PC-9 (cell line): ENCODE measurements around the gene RAB29. TPM values are rescaled to one million over a fixed set of nuclear protein-coding genes. Genes with fewer than 3 reads are reported as not detected.

Experiments used
- BruUV-seq: library from RNA; stranded (reverse); fragments of 400-500 nt; replicated peaks from 2 replicates; lab custom pipeline; 2021; lab: Mats Ljungman, UMichigan
- CTCF ChIA-PET: fragments of 300-600 bp; sonication (Branson Sonifier 250); formaldehyde crosslinking; loops from one replicate; lab custom pipeline; 2022; ENCODE audit warnings: antibody characterized with exemption; lab: Charles Lee
- POLR2A ChIA-PET: fragments of 300-600 bp; sonication (Branson Sonifier 250); formaldehyde crosslinking; loops from one replicate; lab custom pipeline; 2022; ENCODE audit warnings: antibody characterized with exemption; ENCODE audit not compliant: unreplicated experiment; lab: Charles Lee
- DNase-seq, 2 experiments: peaks; one replicate each; pipeline versions ENCODE4 v3.0.0 to v3.0.0-alpha.2; 2015 to 2022; ENCODE audit warnings: mixed read lengths in 1 of 2
- H2AFZ ChIP-seq: fragments of 200-600 bp; sonication (generic); 2 replicates; pipeline ENCODE4 v1.8.1; 2017; ENCODE audit warnings: antibody characterized with exemption
- H3F3A ChIP-seq: fragments of 200-600 bp; sonication (generic); 2 replicates; pipeline ENCODE4 v1.8.1; 2017; ENCODE audit warnings: antibody characterized with exemption, mild to moderate bottlenecking, low read depth; ENCODE audit not compliant: insufficient read depth
- H3K27ac ChIP-seq: fragments of 200-600 bp; sonication (generic); 2 replicates; pipeline ENCODE4 v1.6.1; 2016; ENCODE audit warnings: mixed run types
- H3K27me3 ChIP-seq: fragments of 200-600 bp; sonication (generic); 2 replicates; pipeline ENCODE4 v1.6.1; 2016; ENCODE audit warnings: low read depth, mixed run types; ENCODE audit not compliant: insufficient read depth
- H3K36me3 ChIP-seq: fragments of 200-600 bp; sonication (generic); 2 replicates; pipeline ENCODE4 v1.6.1; 2016; ENCODE audit warnings: low read depth, mixed run types
- H3K4me1 ChIP-seq: fragments of 200-600 bp; sonication (generic); replicated peaks from 2 replicates; pipeline ENCODE4 v1.6.1; 2016; ENCODE audit warnings: mixed run types; ENCODE audit not compliant: insufficient read depth
- H3K4me2 ChIP-seq: fragments of 200-600 bp; sonication (generic); 2 replicates; pipeline ENCODE4 v1.6.1; 2017; ENCODE audit warnings: mixed run types
- H3K4me3 ChIP-seq: fragments of 200-600 bp; sonication (generic); 2 replicates; pipeline ENCODE4 v1.6.1; 2016; ENCODE audit warnings: mixed run types
- H3K79me2 ChIP-seq: fragments of 200-600 bp; sonication (generic); 2 replicates; pipeline ENCODE4 v1.6.1; 2017; ENCODE audit warnings: low read depth, mixed run types
- H3K9me2 ChIP-seq: fragments of 200-600 bp; sonication (generic); 2 replicates; pipeline ENCODE4 v1.8.1; 2017; ENCODE audit warnings: mild to moderate bottlenecking; ENCODE audit not compliant: insufficient read depth
- H3K9me3 ChIP-seq: fragments of 200-600 bp; sonication (generic); 2 replicates; pipeline ENCODE4 v1.8.1; 2016; ENCODE audit warnings: low read depth; ENCODE audit not compliant: insufficient read depth
- H4K20me1 ChIP-seq: fragments of 200-600 bp; sonication (generic); 2 replicates; pipeline ENCODE4 v1.8.1; 2017; ENCODE audit not compliant: insufficient read depth
- EZH2 ChIP-seq: fragments of 200-600 bp; sonication (generic); IDR thresholded peaks from 2 replicates; pipeline ENCODE4 v1.8.0; 2017; ENCODE audit warnings: antibody characterized with exemption, low read depth
- intact Hi-C: fragments of 100-400 bp; cut with micrococcal nuclease; formaldehyde crosslinking; loops from one replicate; pipeline ENCODE4 v1.10.0; 2022; ENCODE audit not compliant: unreplicated experiment
- total RNA-seq: library from RNA; stranded (reverse); gene quantifications from 2 replicates; pipeline ENCODE4 v1.2.3, GENCODE V29; 2021
- TF ChIP-seq, protein P1 (sequence below): fragments of 200-600 bp; sonication (generic); conservative IDR thresholded peaks from 2 replicates; pipeline ENCODE4 v1.6.1; 2017; ENCODE audit warnings: mixed run types, antibody characterized with exemption, mild to moderate bottlenecking, moderate library complexity

The RAB29 gene
- total RNA-seq, 1 experiment from 2014 or later = 10.4 TPM

DNA sequence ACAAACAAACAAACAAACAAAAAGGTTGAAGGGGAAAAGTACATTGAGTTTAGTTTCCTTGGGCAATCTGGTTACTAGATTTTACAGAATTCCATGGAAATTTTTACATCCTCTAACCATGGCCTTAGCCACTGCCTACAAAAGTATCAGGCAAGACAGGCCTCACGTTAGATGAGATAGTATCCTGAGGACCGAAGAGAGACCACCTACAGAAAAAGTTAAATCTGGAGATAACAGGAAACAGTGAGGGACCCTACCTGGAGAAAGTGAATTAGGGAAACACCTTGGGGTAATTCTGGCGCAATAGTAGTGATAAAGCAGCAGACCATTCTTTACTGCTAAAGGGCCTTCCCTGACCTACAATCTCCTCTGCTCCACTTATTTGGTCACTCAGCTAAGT is 8.7 kb downstream of the RAB29 start:
- no peak overlapping the region for H3K4me2 ChIP-seq
- H3K79me2 ChIP-seq = no peaks in the 10 kb centered on the region
- H3K9me2 ChIP-seq = no peaks in the 10 kb centered on the region
- CTCF ChIA-PET = no interaction called here
- H4K20me1 ChIP-seq = no peaks in the 10 kb centered on the region
- BruUV-seq = no TSS peak
- H3K36me3 ChIP-seq = no peaks in the 10 kb centered on the region
- intact Hi-C loops = no loop called here
- no peaks in the 10 kb centered on the region; the same call in 1 of the 2 replicates for H3F3A ChIP-seq
- no peak for TF ChIP-seq EZH2
- TF ChIP-seq, protein P1, sequence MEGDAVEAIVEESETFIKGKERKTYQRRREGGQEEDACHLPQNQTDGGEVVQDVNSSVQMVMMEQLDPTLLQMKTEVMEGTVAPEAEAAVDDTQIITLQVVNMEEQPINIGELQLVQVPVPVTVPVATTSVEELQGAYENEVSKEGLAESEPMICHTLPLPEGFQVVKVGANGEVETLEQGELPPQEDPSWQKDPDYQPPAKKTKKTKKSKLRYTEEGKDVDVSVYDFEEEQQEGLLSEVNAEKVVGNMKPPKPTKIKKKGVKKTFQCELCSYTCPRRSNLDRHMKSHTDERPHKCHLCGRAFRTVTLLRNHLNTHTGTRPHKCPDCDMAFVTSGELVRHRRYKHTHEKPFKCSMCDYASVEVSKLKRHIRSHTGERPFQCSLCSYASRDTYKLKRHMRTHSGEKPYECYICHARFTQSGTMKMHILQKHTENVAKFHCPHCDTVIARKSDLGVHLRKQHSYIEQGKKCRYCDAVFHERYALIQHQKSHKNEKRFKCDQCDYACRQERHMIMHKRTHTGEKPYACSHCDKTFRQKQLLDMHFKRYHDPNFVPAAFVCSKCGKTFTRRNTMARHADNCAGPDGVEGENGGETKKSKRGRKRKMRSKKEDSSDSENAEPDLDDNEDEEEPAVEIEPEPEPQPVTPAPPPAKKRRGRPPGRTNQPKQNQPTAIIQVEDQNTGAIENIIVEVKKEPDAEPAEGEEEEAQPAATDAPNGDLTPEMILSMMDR = no peak
- no peaks in the 10 kb centered on the region for H3K27me3 ChIP-seq
- POLR2A ChIA-PET = interaction anchor here (0.6 kb wide), 1 partner anchor 185 kb away, joined by 7 read pairs; no protein-coding TSS in a partner anchor
- DNase-seq = no peak
- no peaks in the 10 kb centered on the region for H3K9me3 ChIP-seq
- H3K4me1 ChIP-seq = no peaks in the 10 kb centered on the region; the same call in 1 of the 2 replicates
- H3K4me3 ChIP-seq = no peak overlapping the region
- H3K27ac ChIP-seq = no peak overlapping the region
- H2AFZ ChIP-seq = no peak overlapping the region

DNA sequence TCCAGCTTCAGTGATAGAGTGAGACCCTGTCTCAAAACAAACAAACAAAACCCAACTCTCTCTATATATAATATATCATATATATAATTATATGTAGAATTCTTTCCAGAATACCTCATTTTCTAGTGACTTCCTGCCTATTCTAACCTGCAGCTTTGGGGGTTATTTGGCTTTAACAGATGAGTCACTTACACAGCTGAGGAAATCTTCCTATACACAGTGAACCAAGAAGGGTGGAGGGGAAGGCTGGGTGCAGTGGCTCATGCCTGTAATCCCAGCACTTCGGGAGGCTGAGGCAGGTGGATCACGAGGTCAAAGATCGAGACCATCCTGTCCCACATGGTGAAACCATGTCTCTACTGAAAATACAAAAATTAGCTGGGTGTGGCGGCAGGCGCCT is 9.2 kb downstream of the RAB29 start:
- H3K4me1 ChIP-seq = no peaks in the 10 kb centered on the region; the same call in 1 of the 2 replicates
- H3K36me3 ChIP-seq = no peaks in the 10 kb centered on the region
- H3K9me3 ChIP-seq = no peaks in the 10 kb centered on the region
- POLR2A ChIA-PET = interaction anchor here (0.6 kb wide), 3 partner anchors 17 to 223 kb away, joined by 7 to 23 read pairs (median 8); no protein-coding TSS in a partner anchor
- H3F3A ChIP-seq = no peaks in the 10 kb centered on the region; the same call in 1 of the 2 replicates
- TF ChIP-seq EZH2 = no peak
- TF ChIP-seq, protein P1 = no peak
- DNase-seq = no peak
- no peak overlapping the region for H2AFZ ChIP-seq
- no peak overlapping the region for H3K27ac ChIP-seq
- H3K4me3 ChIP-seq = no peak overlapping the region
- H3K79me2 ChIP-seq = no peaks in the 10 kb centered on the region
- no peaks in the 10 kb centered on the region for H3K9me2 ChIP-seq
- no peaks in the 10 kb centered on the region for H4K20me1 ChIP-seq
- intact Hi-C loops = no loop called here
- BruUV-seq = no TSS peak
- H3K27me3 ChIP-seq = no peaks in the 10 kb centered on the region
- CTCF ChIA-PET = no interaction called here
- H3K4me2 ChIP-seq = no peak overlapping the region

DNA sequence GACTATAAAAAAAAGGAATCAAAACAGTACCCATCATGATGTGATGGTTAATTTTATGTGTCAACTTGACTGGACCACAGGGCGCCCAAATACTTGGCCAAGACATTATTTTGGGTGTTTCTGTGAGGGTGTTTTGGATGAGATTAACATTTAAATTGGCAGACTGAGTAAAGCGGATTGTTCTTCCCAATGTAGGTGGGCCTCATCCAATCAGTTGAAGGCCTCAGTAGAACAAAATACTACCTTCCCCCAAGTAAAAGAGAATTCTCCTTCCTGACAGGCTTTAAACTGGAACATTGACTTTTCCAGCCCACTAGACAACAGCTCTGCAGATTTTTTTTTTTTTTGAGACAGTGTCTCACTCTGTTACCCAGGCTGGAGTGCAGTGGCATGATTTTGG is 10.7 kb downstream of the RAB29 start:
- Histone ChIP-seq H3F3A (no peaks in the 10 kb centered on the region; the same call in 1 of the 2 replicates), H3K4me1 (no peaks in the 10 kb centered on the region; the same call in 1 of the 2 replicates), H3K4me3 (no peak overlapping the region), H3K36me3 (no peaks in the 10 kb centered on the region), H3K79me2 (no peaks in the 10 kb centered on the region), H3K9me3 (no peaks in the 10 kb centered on the region), H3K4me2 (no peak overlapping the region), H3K27me3 (no peaks in the 10 kb centered on the region), H4K20me1 (no peaks in the 10 kb centered on the region), H3K27ac (no peak overlapping the region), H2AFZ (no peak overlapping the region), H3K9me2 (no peaks in the 10 kb centered on the region)
- no peak for DNase-seq
- no TSS peak for BruUV-seq
- POLR2A ChIA-PET = no interaction called here
- CTCF ChIA-PET = interaction anchor here (0.5 kb wide), 1 partner anchor 84 kb away, joined by 4 read pairs; the partner anchor contains the start of gene SLC45A3
- TF ChIP-seq EZH2 = no peak
- TF ChIP-seq, protein P1 = no peak
- intact Hi-C loops = no loop called here
